Mesenchymal stem cell (in vitro differentiated cells and primary cell): ENCODE data around the gene SDR42E2.
"Not testable (repeated sequence)": the region's sequence is repeated elsewhere in the genome, so short reads cannot be mapped to it uniquely, and the experiment has no call there.

ENCODE experiments used
- DNase-seq: peaks from one replicate; pipeline ENCODE4 v3.0.0-alpha.2; 2013
- H2AFZ ChIP-seq: one replicate; pipeline ENCODE4 v1.6.1; 2013; ENCODE audit warnings: low read depth, mild to moderate bottlenecking, control low read depth, inconsistent platforms, low read length, moderate library complexity
- H2AK5ac ChIP-seq: 2 replicates; pipeline ENCODE4 v1.6.1; 2013; ENCODE audit warnings: low read length, moderate library complexity, mild to moderate bottlenecking, inconsistent platforms; ENCODE audit not compliant: severe bottlenecking
- H2BK120ac ChIP-seq: one replicate; pipeline ENCODE4 v1.6.1; 2013; ENCODE audit warnings: low read depth, mild to moderate bottlenecking, inconsistent platforms, low read length, moderate library complexity
- H2BK12ac ChIP-seq, 2 experiments: one replicate each; pipeline ENCODE4 v1.6.1; 2013; ENCODE audit warnings: inconsistent platforms in 2 of 2, low read length in 2 of 2, mild to moderate bottlenecking in 2 of 2, moderate library complexity in 2 of 2, control low read depth in 1 of 2
- H2BK15ac ChIP-seq: one replicate; pipeline ENCODE4 v1.6.1; 2013; ENCODE audit warnings: mild to moderate bottlenecking, low read depth, inconsistent platforms; ENCODE audit not compliant: poor library complexity, severe bottlenecking
- H2BK5ac ChIP-seq: 2 replicates; pipeline ENCODE4 v1.6.1; 2013; ENCODE audit warnings: low read depth, mild to moderate bottlenecking, low read length, control low read depth, inconsistent platforms; ENCODE audit not compliant: poor library complexity, severe bottlenecking
- H3K14ac ChIP-seq, 2 experiments: one replicate each; pipeline ENCODE4 v1.6.1; 2013; ENCODE audit warnings: inconsistent platforms in 2 of 2, low read length in 2 of 2, control low read depth in 1 of 2, mild to moderate bottlenecking in 1 of 2, moderate library complexity in 1 of 2
- H3K18ac ChIP-seq, 2 experiments: one replicate each; pipeline ENCODE4 v1.6.1; 2013; ENCODE audit warnings: inconsistent platforms in 2 of 2, low read length in 2 of 2, control low read depth in 1 of 2, low read depth in 1 of 2, mild to moderate bottlenecking in 1 of 2
- H3K23ac ChIP-seq, 2 experiments: one replicate each; pipeline ENCODE4 v1.6.1; 2013; ENCODE audit warnings: inconsistent platforms in 2 of 2, low read length in 2 of 2, mild to moderate bottlenecking in 2 of 2, moderate library complexity in 2 of 2, control low read depth in 1 of 2
- H3K27ac ChIP-seq: 2 replicates; pipeline ENCODE4 v1.5.1; 2013; ENCODE audit warnings: mild to moderate bottlenecking, moderate library complexity, low read length, control low read depth, inconsistent platforms; ENCODE audit not compliant: poor library complexity, severe bottlenecking
- H3K27me3 ChIP-seq, 2 experiments: 2 replicates each; pipeline versions ENCODE4 v1.6.1 to v1.7.0; 2013; ENCODE audit warnings: low read length in 2 of 2, mild to moderate bottlenecking in 2 of 2, moderate library complexity in 2 of 2, control low read depth in 1 of 2, inconsistent platforms in 1 of 2; ENCODE audit not compliant: control insufficient read depth in 1 of 2, insufficient read depth in 1 of 2
- H3K36me3 ChIP-seq, 2 experiments: 2 replicates each; pipeline versions ENCODE4 v1.6.1 to v1.7.0; 2013; ENCODE audit warnings: low read length in 2 of 2, control low read depth in 1 of 2, inconsistent platforms in 1 of 2, low read depth in 1 of 2, mild to moderate bottlenecking in 1 of 2; ENCODE audit not compliant: insufficient read depth in 2 of 2, control insufficient read depth in 1 of 2
- H3K4ac ChIP-seq, 2 experiments: one replicate each; pipeline ENCODE4 v1.6.1; 2013; ENCODE audit warnings: inconsistent platforms in 2 of 2, low read length in 2 of 2, mild to moderate bottlenecking in 2 of 2, moderate library complexity in 2 of 2, control low read depth in 1 of 2, low read depth in 1 of 2
- H3K4me1 ChIP-seq: 2 replicates; pipeline ENCODE4 v1.6.1; 2013; ENCODE audit warnings: low read depth, low read length, control low read depth; ENCODE audit not compliant: control insufficient read depth, insufficient read depth
- H3K4me2 ChIP-seq: 2 replicates; pipeline ENCODE4 v1.6.1; 2013; ENCODE audit warnings: low read length, mild to moderate bottlenecking, inconsistent platforms; ENCODE audit not compliant: poor library complexity, severe bottlenecking
- H3K4me3 ChIP-seq, 2 experiments: 2 replicates each; pipeline versions ENCODE4 v1.5.1 to v1.7.0; 2013; ENCODE audit warnings: low read length in 2 of 2, mild to moderate bottlenecking in 2 of 2, control low read depth in 1 of 2, low read depth in 1 of 2; ENCODE audit not compliant: insufficient read depth in 1 of 2
- H3K79me1 ChIP-seq: replicated peaks from 2 replicates; pipeline ENCODE4 v1.6.1; 2013; ENCODE audit warnings: mild to moderate bottlenecking, control low read depth, low read length, inconsistent platforms; ENCODE audit not compliant: poor library complexity, severe bottlenecking
- H3K9ac ChIP-seq: 2 replicates; pipeline ENCODE4 v1.7.0; 2013; ENCODE audit warnings: mild to moderate bottlenecking, low read length, moderate library complexity
- H3K9me3 ChIP-seq: 2 replicates; pipeline ENCODE4 v1.7.0; 2013; ENCODE audit warnings: mild to moderate bottlenecking, low read length; ENCODE audit not compliant: control insufficient read depth
- H4K8ac ChIP-seq: one replicate; pipeline ENCODE4 v1.6.1; 2013; ENCODE audit warnings: inconsistent platforms, mild to moderate bottlenecking, low read length, moderate library complexity
- H4K91ac ChIP-seq: one replicate; pipeline ENCODE4 v1.6.1; 2013; ENCODE audit warnings: mild to moderate bottlenecking, low read length, inconsistent platforms
- WGBS: methylation state at CpG from one replicate; pipeline ENCODE4 v1.1.7; 2013; ENCODE audit warnings: mixed read lengths; 5-methylcytosine and 5-hydroxymethylcytosine counted together

SDR42E2 gene

GRCh38 chr16:22216832-22217225 is 54.5 kb downstream of the SDR42E2 start:
- 98% methylated on average over 7 of the region's 7 CpGs for WGBS
- not testable (repeated sequence) for H2AFZ ChIP-seq

DNA sequence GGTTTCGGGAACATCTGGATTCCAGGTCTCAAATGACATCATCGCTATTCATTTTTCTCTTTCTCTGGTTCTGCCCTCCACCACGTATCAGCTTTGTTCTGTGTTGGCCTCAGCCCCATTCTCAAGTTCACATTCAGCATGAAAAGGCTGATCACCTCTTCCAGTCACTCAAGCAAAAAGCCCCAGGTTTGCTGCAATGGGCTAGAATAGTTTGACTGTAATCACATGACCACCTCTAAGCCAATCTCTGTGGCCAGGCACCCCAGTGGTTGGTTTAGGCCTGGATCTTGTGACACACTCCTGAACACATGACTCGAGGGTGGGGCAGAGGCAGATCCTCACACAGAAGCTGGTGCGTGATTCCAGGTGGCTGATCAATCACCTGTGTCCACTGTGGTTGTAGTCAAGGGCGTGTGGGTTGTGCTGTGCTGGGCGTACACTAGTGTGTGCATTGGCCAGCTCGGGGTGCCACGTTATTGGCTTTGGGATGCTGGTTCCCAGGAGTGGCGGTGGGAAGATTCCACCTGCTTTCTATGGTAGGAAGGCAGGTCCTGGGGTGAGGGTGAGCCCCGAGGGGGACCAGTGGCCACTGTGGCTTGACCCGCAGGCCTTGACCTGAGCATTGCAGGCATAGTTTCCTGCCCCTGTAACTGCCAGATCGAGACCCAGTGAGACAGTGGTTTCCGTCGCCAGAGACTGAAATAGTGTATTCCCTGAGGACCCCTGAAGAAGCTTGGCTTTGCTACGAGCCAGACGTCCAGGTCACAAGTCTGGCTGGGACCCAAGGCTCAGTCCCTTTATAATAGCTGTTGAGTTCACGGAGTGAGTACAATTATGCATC is 55.8 kb downstream of the SDR42E2 start:
- Histone ChIP-seq H3K4me3 (no peak overlapping the region), H2AK5ac (peak overlapping the region; percentile 58), H3K9ac (no peak overlapping the region), H2BK120ac (no peak overlapping the region), H2BK15ac (no peak overlapping the region), H2BK5ac (no peak overlapping the region), H3K4me1 (peaks cover 12% of the 10 kb centered on the region), H3K14ac (no peak overlapping the region), H3K9me3 (no peaks in the 10 kb centered on the region), H4K8ac (peak overlapping the region; percentile 0), H3K4me2 (no peak overlapping the region), H2BK12ac (no peak overlapping the region), H2AFZ (no peak overlapping the region), H3K27ac (no peak overlapping the region), H3K79me1 (peaks cover 40% of the 10 kb centered on the region), H4K91ac (no peak overlapping the region), H3K18ac (peak overlapping the region in 1 of 2 experiments; percentile 1), H3K4ac (no peak overlapping the region), H3K27me3 (no peaks in the 10 kb centered on the region), H3K23ac (no peak overlapping the region), H3K36me3 (peaks cover 7 to 23% of the 10 kb centered on the region in 2 experiments)
- no peak for DNase-seq
- WGBS = 85% methylated on average over 18 of the region's 18 CpGs

More at GRCh38 chr16:22216832-22217225, 54.5 kb downstream of the SDR42E2 start:
- not testable (repeated sequence) for H2BK12ac ChIP-seq, H3K14ac ChIP-seq, H3K18ac ChIP-seq, H2BK120ac ChIP-seq, H3K23ac ChIP-seq, H2AK5ac ChIP-seq, H3K9me3 ChIP-seq, H2BK15ac ChIP-seq, H3K4me2 ChIP-seq, DNase-seq, H3K4me3 ChIP-seq, H4K8ac ChIP-seq, H4K91ac ChIP-seq, H3K27ac ChIP-seq, H3K27me3 ChIP-seq, H3K9ac ChIP-seq, H3K4ac ChIP-seq, H2BK5ac ChIP-seq
- Histone ChIP-seq H3K36me3 (peaks cover 7 to 23% of the 10 kb centered on the region in 2 experiments), H3K79me1 (peaks cover 38% of the 10 kb centered on the region), H3K4me1 (peaks cover 12% of the 10 kb centered on the region)

GRCh38 chr16:22219389-22220068 is 57.2 kb downstream of the SDR42E2 start:
- no peak overlapping the region for H4K91ac ChIP-seq

GRCh38 chr16:22220069-22220440 is 57.7 kb downstream of the SDR42E2 start:
- H2AK5ac ChIP-seq = no peak overlapping the region
- H2BK12ac ChIP-seq = no peak overlapping the region
- no peak overlapping the region for H2BK15ac ChIP-seq
- H3K27ac ChIP-seq = no peak overlapping the region
- no peak overlapping the region for H3K4me3 ChIP-seq
- peaks cover 7 to 10% of the 10 kb centered on the region in 2 experiments for H3K36me3 ChIP-seq
- no peak overlapping the region for H4K91ac ChIP-seq
- H3K79me1 ChIP-seq = peaks cover 31% of the 10 kb centered on the region
- H3K4me1 ChIP-seq = peaks cover 13% of the 10 kb centered on the region
- no peaks in the 10 kb centered on the region for H3K27me3 ChIP-seq
- H3K4me2 ChIP-seq = no peak overlapping the region
- H3K14ac ChIP-seq = no peak overlapping the region
- 45% methylated on average over 10 of the region's 11 CpGs for WGBS
- no peak overlapping the region for H4K8ac ChIP-seq
- H3K23ac ChIP-seq = no peak overlapping the region
- H3K18ac ChIP-seq = no peak overlapping the region
- H2AFZ ChIP-seq = no peak overlapping the region
- H3K9ac ChIP-seq = no peak overlapping the region
- H3K4ac ChIP-seq = no peak overlapping the region
- no peaks in the 10 kb centered on the region for H3K9me3 ChIP-seq
- H2BK120ac ChIP-seq = no peak overlapping the region
- DNase-seq = peak; percentile 61
- no peak overlapping the region for H2BK5ac ChIP-seq

More at GRCh38 chr16:22219389-22220068, 57.2 kb downstream of the SDR42E2 start:
- no peak overlapping the region for H3K4ac ChIP-seq
- no peak overlapping the region for H2BK120ac ChIP-seq
- H3K79me1 ChIP-seq = peaks cover 36% of the 10 kb centered on the region
- H3K14ac ChIP-seq = no peak overlapping the region
- WGBS = 96% methylated on average over 3 of the region's 3 CpGs
- no peak overlapping the region for H2AK5ac ChIP-seq
- no peak overlapping the region for H2AFZ ChIP-seq
- H3K36me3 ChIP-seq = peaks cover 7 to 16% of the 10 kb centered on the region in 2 experiments
- peak overlapping the region; percentile 31 for H4K8ac ChIP-seq
- H3K18ac ChIP-seq = no peak overlapping the region
- H3K27ac ChIP-seq = no peak overlapping the region
- no peak overlapping the region for H3K9ac ChIP-seq
- no peak for DNase-seq
- peaks cover 12% of the 10 kb centered on the region for H3K4me1 ChIP-seq
- no peak overlapping the region for H3K23ac ChIP-seq
- H3K4me2 ChIP-seq = no peak overlapping the region
- no peaks in the 10 kb centered on the region for H3K9me3 ChIP-seq
- no peak overlapping the region for H3K4me3 ChIP-seq
- H2BK12ac ChIP-seq = no peak overlapping the region
- no peak overlapping the region for H2BK5ac ChIP-seq
- H2BK15ac ChIP-seq = no peak overlapping the region
- no peaks in the 10 kb centered on the region for H3K27me3 ChIP-seq
